ENCODE measurements around the gene TMPRSS6. TPM values are rescaled to one million over a fixed set of nuclear protein-coding genes. Genes with fewer than 3 reads are reported as not detected.

TMPRSS6 gene
- total RNA-seq, 1 donor from 2014 or later, result 2.1 TPM

DNA sequence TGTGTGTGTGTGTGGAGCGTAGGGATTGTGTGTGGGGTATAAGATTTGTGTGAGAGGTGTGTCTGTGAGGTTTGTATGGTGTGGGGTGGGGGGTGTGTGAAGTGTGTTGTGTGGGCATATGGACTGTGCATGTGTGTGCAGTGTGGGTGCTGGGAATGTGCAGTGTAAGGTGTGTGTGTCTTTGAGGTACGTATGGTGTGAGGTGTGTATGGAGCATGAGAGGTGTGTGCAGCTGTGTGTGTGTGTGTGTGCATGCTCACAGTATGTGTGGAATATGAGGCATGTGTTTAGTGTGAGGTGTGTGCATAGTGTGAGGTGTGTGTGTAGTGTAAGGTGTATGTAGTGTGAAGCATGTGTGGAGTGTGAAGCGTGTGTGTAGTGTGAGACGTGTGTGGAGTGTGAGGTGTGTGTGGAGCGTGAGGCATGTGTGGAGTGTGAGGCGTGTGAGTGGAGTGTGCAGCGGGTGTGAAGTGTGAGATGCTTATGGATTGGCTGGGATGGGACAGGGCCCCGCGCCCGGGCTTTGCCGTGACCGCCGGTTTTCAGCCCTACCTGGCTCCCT lies 1.7 kb upstream of the TMPRSS6 start:
- H3K27ac ChIP-seq, result no peak overlapping the region
- no peak for ATAC-seq
- no peaks in the 10 kb centered on the region for H3K4me1 ChIP-seq
- no peaks in the 10 kb centered on the region for H3K9me3 ChIP-seq
- H3K27me3 ChIP-seq, result no peaks in the 10 kb centered on the region
- H3K36me3 ChIP-seq, result no peaks in the 10 kb centered on the region
- intact Hi-C loops (cut with DNase I), result no loop called here
- H3K4me3 ChIP-seq, result no peak overlapping the region
- no peak for DNase-seq
- TF ChIP-seq, protein P1, sequence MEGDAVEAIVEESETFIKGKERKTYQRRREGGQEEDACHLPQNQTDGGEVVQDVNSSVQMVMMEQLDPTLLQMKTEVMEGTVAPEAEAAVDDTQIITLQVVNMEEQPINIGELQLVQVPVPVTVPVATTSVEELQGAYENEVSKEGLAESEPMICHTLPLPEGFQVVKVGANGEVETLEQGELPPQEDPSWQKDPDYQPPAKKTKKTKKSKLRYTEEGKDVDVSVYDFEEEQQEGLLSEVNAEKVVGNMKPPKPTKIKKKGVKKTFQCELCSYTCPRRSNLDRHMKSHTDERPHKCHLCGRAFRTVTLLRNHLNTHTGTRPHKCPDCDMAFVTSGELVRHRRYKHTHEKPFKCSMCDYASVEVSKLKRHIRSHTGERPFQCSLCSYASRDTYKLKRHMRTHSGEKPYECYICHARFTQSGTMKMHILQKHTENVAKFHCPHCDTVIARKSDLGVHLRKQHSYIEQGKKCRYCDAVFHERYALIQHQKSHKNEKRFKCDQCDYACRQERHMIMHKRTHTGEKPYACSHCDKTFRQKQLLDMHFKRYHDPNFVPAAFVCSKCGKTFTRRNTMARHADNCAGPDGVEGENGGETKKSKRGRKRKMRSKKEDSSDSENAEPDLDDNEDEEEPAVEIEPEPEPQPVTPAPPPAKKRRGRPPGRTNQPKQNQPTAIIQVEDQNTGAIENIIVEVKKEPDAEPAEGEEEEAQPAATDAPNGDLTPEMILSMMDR (IDR thresholded peaks at IDR 0.05), result no peak

DNA sequence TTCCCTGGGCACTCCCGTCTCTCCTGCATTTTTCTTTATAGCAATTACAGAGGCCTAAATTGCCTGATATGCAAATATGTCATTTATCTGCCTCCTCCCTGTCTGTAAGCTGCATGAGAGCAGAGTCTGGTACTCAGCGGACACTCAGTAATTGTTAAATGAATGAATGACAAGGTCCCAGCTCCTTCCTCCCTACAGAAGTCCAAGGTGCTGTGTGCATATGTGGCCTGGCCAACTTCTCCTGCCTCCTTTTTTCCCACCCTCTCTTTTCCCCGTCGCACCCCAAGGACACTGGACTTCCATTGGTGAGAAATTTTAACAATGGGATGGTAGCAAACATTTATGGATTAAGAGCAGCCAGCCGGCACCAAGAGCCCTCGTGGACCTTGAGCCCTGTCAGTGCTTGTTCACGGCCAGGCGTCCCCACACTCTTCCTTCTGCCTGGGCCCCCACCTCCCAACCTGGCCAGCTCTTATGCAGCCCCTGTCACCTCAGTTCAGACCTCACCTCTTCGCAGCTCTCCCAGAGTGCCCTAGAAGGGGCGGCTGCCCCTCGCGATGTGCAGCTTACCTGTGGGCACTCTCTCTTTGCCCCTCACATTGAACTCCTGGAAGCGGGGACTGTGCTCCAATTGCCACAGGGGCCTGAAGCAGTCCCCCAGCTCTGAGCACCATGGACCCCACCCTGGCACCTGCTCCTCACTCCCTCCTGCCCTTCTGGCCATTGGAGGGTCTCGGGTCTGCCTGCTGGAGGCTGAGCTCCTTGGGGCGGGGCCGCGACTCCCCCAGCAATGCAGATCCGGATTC lies 1.5 kb downstream of the TMPRSS6 start:
- Histone ChIP-seq H3K27me3 (no peaks in the 10 kb centered on the region), H3K9me3 (no peaks in the 10 kb centered on the region), H3K27ac (no peak overlapping the region), H3K4me3 (no peak overlapping the region), H3K36me3 (no peaks in the 10 kb centered on the region), H3K4me1 (no peaks in the 10 kb centered on the region)
- intact Hi-C loops (cut with DNase I), result no loop called here
- TF ChIP-seq, protein P1 (IDR thresholded peaks at IDR 0.05), result no peak
- DNase-seq (no peak), ATAC-seq (no peak)

DNA sequence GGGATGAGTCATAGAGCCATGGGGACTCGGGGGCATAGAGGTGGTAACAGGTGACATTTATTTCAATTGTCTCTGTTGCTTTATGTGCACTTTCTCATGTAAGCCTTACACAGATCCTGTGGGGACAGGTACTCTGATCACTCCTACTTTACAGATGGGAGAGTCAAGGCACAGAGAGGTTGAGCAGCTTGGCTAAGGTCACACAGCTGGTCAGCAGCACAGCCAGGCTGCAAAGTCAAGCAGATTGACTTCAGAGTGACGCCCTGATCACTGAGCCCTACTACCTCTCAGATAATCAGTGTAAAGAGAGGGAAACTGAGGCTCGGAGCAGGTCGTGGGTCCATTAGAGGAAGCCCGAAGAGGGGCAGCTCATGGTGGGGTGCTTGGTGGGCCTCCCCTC lies 3.5 kb downstream of the TMPRSS6 start:
- TF ChIP-seq, protein P1 (IDR thresholded peaks at IDR 0.05), result no peak
- H3K36me3 ChIP-seq, result no peaks in the 10 kb centered on the region

DNA sequence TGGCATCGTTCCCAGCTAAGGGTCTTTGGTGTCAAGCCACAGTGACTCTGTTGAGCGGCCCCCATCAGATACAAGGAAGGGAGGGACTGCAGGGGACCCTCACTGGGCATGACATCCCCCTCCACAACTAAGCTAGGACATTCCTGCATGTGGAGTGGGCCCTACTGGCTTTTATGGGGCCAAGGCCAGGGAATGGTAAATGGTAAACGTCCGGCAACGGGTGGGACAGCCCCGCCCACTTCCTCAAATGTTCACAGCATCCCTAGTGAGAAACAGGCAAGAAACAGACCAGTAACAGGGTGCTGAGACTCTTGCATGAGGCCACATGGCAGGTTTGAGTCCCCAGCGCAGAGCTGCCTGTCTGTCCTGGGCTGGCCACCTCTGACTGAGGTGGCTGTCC lies 4.4 kb downstream of the TMPRSS6 start:
- Histone ChIP-seq H3K27ac (no peak overlapping the region), H3K4me3 (no peak overlapping the region), H3K36me3 (no peaks in the 10 kb centered on the region), H3K4me1 (no peaks in the 10 kb centered on the region), H3K9me3 (no peaks in the 10 kb centered on the region), H3K27me3 (no peaks in the 10 kb centered on the region)
- intact Hi-C loops (cut with DNase I), result no loop called here
- ATAC-seq (no peak), DNase-seq (no peak)
- TF ChIP-seq, protein P1 (IDR thresholded peaks at IDR 0.05), result no peak

More for the DNA sequence above, 3.5 kb downstream of the TMPRSS6 start:
- Histone ChIP-seq H3K27me3 (no peaks in the 10 kb centered on the region), H3K4me1 (no peaks in the 10 kb centered on the region), H3K9me3 (no peaks in the 10 kb centered on the region), H3K4me3 (no peak overlapping the region), H3K27ac (no peak overlapping the region)
- DNase-seq (no peak), ATAC-seq (no peak)
- intact Hi-C loops (cut with DNase I), result no loop called here

DNA sequence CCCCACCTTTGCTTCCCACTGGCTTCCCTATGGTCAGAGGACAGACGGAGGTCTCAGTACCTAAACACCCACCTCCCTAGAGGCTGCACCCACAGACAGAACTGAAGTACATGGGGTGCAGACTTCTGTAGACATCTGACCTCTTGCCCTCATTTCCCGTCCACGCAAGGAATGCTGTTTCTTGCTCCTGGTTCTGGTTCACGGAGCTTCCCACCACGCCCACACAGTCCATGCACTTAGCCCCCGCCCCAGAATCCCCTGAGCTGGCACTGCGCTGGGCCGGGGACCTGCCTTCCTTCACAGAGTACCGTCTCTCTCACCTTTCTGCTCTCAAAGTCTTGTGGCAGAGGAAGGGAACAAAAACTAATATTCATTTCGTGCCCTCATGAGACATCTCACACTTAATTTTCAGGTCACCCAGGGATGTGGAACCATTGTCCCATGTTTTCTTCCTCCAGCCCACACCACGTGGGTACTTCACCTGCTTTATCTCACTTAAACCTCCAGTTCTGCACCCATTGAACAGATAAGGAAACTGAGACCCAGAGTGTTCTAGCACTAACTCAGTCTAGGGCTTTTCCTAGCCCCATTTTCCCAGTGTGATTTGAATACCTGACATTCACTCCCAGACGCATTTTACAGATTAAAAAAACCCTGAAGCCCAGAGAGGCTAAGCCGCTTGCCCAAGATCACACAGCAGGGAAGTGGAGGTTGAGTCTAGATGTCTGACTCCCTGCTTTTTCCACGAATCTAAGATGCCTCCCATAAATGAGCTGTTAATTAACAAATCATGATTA lies 5.7 kb downstream of the TMPRSS6 start:
- Histone ChIP-seq H3K4me1 (no peaks in the 10 kb centered on the region), H3K36me3 (no peaks in the 10 kb centered on the region), H3K9me3 (no peaks in the 10 kb centered on the region), H3K27me3 (no peaks in the 10 kb centered on the region), H3K27ac (no peak overlapping the region), H3K4me3 (no peak overlapping the region)
- DNase-seq (no peak), ATAC-seq (no peak)
- TF ChIP-seq, protein P1 (IDR thresholded peaks at IDR 0.05), result no peak
- intact Hi-C loops (cut with DNase I), result no loop called here

All from upper lobe of right lung (tissue), 1 donor.